ENCODE data around the gene PRKN.

Gene PRKN

DNA sequence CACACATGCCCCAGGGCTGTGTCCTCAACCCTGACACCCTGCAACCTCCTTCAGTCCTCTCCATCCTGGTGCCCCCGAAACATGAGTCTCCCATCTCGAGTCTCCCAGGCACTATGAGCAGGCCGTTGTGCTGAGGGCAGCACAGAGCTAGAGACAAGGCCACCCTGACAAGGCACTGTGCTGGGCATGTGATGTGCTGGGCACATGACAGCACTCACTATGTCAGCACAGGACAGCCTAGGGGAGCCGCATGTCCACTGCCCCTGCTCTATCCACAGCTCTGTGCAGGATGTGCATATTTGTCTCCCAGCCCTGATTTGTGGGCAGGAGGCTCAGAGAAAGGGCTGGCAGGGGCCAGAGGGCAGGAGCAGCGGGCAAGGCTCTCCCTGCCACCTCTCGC lies 1091.6 kb downstream of the PRKN start:
- no peaks in the 10 kb centered on the region for H3K27me3 ChIP-seq (ENCODE audit: low read depth, low read length)
- H4K20me1 ChIP-seq (ENCODE audit: insufficient read depth, low read length) = no peaks in the 10 kb centered on the region
- H3K9ac ChIP-seq (ENCODE audit: low read length) = no peak overlapping the region
- H3K9me3 ChIP-seq (ENCODE audit: insufficient read depth, low read length) = no peaks in the 10 kb centered on the region
- no peaks in the 10 kb centered on the region for H3K4me1 ChIP-seq (ENCODE audit: low read length)
- H3K36me3 ChIP-seq (replicated peaks; ENCODE audit: low read depth, low read length) = no peaks in the 10 kb centered on the region
- no peak overlapping the region for H3K27ac ChIP-seq (ENCODE audit: low read length)
- TF ChIP-seq, protein P1, sequence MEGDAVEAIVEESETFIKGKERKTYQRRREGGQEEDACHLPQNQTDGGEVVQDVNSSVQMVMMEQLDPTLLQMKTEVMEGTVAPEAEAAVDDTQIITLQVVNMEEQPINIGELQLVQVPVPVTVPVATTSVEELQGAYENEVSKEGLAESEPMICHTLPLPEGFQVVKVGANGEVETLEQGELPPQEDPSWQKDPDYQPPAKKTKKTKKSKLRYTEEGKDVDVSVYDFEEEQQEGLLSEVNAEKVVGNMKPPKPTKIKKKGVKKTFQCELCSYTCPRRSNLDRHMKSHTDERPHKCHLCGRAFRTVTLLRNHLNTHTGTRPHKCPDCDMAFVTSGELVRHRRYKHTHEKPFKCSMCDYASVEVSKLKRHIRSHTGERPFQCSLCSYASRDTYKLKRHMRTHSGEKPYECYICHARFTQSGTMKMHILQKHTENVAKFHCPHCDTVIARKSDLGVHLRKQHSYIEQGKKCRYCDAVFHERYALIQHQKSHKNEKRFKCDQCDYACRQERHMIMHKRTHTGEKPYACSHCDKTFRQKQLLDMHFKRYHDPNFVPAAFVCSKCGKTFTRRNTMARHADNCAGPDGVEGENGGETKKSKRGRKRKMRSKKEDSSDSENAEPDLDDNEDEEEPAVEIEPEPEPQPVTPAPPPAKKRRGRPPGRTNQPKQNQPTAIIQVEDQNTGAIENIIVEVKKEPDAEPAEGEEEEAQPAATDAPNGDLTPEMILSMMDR (IDR thresholded peaks at IDR 0.05; ENCODE audit: low read depth, low read length) = no peak
- no peak for TF ChIP-seq EZH2phosphoT487 (IDR thresholded peaks at IDR 0.05; ENCODE audit: low read depth)
- H3K4me2 ChIP-seq (ENCODE audit: low read length) = no peak overlapping the region
- no peaks in the 10 kb centered on the region for H3K79me2 ChIP-seq (ENCODE audit: low read length)
- H3K4me3 ChIP-seq (ENCODE audit: low read length) = no peak overlapping the region
- H2AFZ ChIP-seq (ENCODE audit: low read depth, low read length) = no peak overlapping the region

DNA sequence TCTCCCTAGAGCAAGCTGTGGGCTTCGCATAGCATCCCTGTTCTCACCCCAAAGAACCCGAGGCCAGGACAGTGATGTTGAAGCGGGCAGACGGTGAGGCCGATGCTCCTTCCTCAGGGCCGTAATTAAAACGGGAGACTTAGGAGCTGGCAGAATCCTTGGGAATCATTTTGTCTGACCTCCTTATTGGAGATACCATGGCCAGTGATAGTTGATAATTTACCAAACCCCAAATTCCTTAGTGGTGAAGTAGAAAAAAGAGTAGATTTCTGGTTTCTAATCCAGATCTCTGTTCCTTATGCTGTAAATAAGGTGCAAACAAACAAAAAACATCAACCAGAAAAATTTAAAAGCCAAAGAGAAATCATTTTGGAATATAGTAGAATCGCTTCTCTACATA lies 1092.7 kb downstream of the PRKN start:
- H3K4me2 ChIP-seq (ENCODE audit: low read length) = no peak overlapping the region
- no peaks in the 10 kb centered on the region for H3K27me3 ChIP-seq (ENCODE audit: low read depth, low read length)
- no peak overlapping the region for H3K4me3 ChIP-seq (ENCODE audit: low read length)
- H3K4me1 ChIP-seq (ENCODE audit: low read length) = no peaks in the 10 kb centered on the region
- H3K27ac ChIP-seq (ENCODE audit: low read length) = no peak overlapping the region
- no peak overlapping the region for H3K9ac ChIP-seq (ENCODE audit: low read length)
- no peaks in the 10 kb centered on the region for H3K36me3 ChIP-seq (replicated peaks; ENCODE audit: low read depth, low read length)
- TF ChIP-seq EZH2phosphoT487 (IDR thresholded peaks at IDR 0.05; ENCODE audit: low read depth) = no peak
- TF ChIP-seq, protein P1 (IDR thresholded peaks at IDR 0.05; ENCODE audit: low read depth, low read length) = no peak
- no peak overlapping the region for H2AFZ ChIP-seq (ENCODE audit: low read depth, low read length)
- H4K20me1 ChIP-seq (ENCODE audit: insufficient read depth, low read length) = no peaks in the 10 kb centered on the region
- H3K9me3 ChIP-seq (ENCODE audit: insufficient read depth, low read length) = no peaks in the 10 kb centered on the region
- no peaks in the 10 kb centered on the region for H3K79me2 ChIP-seq (ENCODE audit: low read length)

DNA sequence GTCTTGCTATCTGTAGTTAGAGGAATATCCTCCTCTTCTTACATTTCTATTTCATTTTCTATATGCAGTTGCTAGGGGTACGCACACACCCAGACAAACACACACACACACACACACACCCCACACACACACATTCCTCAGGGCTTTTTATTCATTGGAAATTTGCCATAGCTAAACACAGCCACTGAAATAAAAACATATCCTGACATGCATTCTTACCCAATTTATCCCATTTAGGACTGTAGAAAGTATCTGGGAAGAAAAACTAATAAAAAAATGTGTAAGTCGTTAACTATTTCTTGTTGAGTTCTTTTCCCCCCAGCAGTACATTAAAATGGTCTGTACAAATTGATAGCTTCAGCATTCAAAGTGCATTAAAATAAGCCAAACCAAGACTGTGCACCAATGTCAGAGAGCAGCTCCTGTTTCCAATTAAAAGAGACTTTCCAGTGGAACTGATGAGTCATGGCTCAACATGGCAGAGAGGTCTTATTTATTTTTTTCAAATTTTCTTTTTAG lies 1095.8 kb downstream of the PRKN start:
- TF ChIP-seq EZH2phosphoT487 (IDR thresholded peaks at IDR 0.05; ENCODE audit: low read depth) = no peak
- TF ChIP-seq, protein P1 (IDR thresholded peaks at IDR 0.05; ENCODE audit: low read depth, low read length) = no peak
- H3K9ac ChIP-seq (ENCODE audit: low read length) = no peak overlapping the region
- no peak overlapping the region for H3K4me3 ChIP-seq (ENCODE audit: low read length)
- H3K27ac ChIP-seq (ENCODE audit: low read length) = no peak overlapping the region
- no peaks in the 10 kb centered on the region for H3K79me2 ChIP-seq (ENCODE audit: low read length)
- no peaks in the 10 kb centered on the region for H4K20me1 ChIP-seq (ENCODE audit: insufficient read depth, low read length)
- H3K4me2 ChIP-seq (ENCODE audit: low read length) = no peak overlapping the region
- no peaks in the 10 kb centered on the region for H3K27me3 ChIP-seq (ENCODE audit: low read depth, low read length)
- no peaks in the 10 kb centered on the region for H3K4me1 ChIP-seq (ENCODE audit: low read length)
- H3K36me3 ChIP-seq (replicated peaks; ENCODE audit: low read depth, low read length) = no peaks in the 10 kb centered on the region
- H3K9me3 ChIP-seq (ENCODE audit: insufficient read depth, low read length) = no peaks in the 10 kb centered on the region
- H2AFZ ChIP-seq (ENCODE audit: low read depth, low read length) = no peak overlapping the region

DNA sequence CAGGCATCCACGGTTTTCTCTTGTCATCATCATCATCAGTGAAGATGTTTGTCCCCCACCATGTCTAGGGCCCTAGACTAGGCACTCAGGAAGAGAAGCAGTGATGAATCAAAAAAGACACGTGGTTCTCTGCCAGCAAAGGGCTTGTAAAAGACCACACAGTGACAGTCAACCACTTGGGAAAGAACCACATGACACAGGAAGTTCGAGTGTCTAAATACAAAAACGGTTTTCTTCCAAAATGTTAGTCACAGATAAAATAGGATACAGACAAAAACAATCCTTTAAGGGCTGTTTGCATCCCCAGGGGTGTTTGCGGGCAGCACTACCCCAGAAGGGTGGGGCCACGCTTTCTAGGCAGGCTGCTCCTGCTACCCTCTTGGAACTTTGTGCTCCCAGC lies 1096.9 kb downstream of the PRKN start:
- no peaks in the 10 kb centered on the region for H3K79me2 ChIP-seq (ENCODE audit: low read length)
- no peak overlapping the region for H2AFZ ChIP-seq (ENCODE audit: low read depth, low read length)
- H3K4me1 ChIP-seq (ENCODE audit: low read length) = no peaks in the 10 kb centered on the region
- H3K4me3 ChIP-seq (ENCODE audit: low read length) = no peak overlapping the region
- no peaks in the 10 kb centered on the region for H3K27me3 ChIP-seq (ENCODE audit: low read depth, low read length)
- H3K4me2 ChIP-seq (ENCODE audit: low read length) = no peak overlapping the region
- TF ChIP-seq, protein P1 (IDR thresholded peaks at IDR 0.05; ENCODE audit: low read depth, low read length) = no peak
- TF ChIP-seq EZH2phosphoT487 (IDR thresholded peaks at IDR 0.05; ENCODE audit: low read depth) = no peak
- H4K20me1 ChIP-seq (ENCODE audit: insufficient read depth, low read length) = no peaks in the 10 kb centered on the region
- no peaks in the 10 kb centered on the region for H3K9me3 ChIP-seq (ENCODE audit: insufficient read depth, low read length)
- no peak overlapping the region for H3K27ac ChIP-seq (ENCODE audit: low read length)
- no peaks in the 10 kb centered on the region for H3K36me3 ChIP-seq (replicated peaks; ENCODE audit: low read depth, low read length)
- H3K9ac ChIP-seq (ENCODE audit: low read length) = no peak overlapping the region

Measured in OCI-LY3 (cell line).